K562 (cell line): Measurements from ENCODE around the gene RBBP5. TPM values are rescaled to one million over a fixed set of nuclear protein-coding genes. Genes with fewer than 3 reads are reported as not detected.

Experiments
- ATAC-seq: fragments of 200-7000 bp; cut with Tn5 transposase; 3 replicates; pipeline ENCODE4 v1.9.1; 2020; ENCODE audit warnings: moderate library complexity
- BruUV-seq: library from RNA; stranded (reverse); fragments of 400-500 nt; replicated peaks from 2 replicates; lab custom pipeline; 2021; lab: Mats Ljungman, UMichigan
- CTCF ChIA-PET: fragments of 300-600 bp; formaldehyde crosslinking; extraction: SDS; loops from one replicate; lab custom pipeline; 2021; ENCODE audit warnings: low intra/inter-chr PET ratio; lab: Yijun Ruan, JAX
- POLR2A ChIA-PET: fragments of 300-600, 350-650 bp; sonication (Branson Sonifier 250); formaldehyde crosslinking; extraction: SDS; loops from one replicate; lab custom pipeline; 2021; ENCODE audit warnings: antibody characterized with exemption, inconsistent platforms; lab: Yijun Ruan, JAX
- DNase-seq, 4 experiments: peaks; one replicate each; pipeline versions ENCODE4 v3.0.0 to v3.0.0-alpha.2; 2011 to 2018; ENCODE audit warnings: low spot score in 3 of 4, mixed read lengths in 3 of 4; ENCODE audit errors: extremely low read depth in 1 of 4
- FAIRE-seq: peaks from 2 replicates; lab custom pipeline; 2011; peaks lifted over from hg19 to GRCh38; lab: Jason Lieb, UNC
- H2AFZ ChIP-seq: 2 replicates; pipeline ENCODE4 v1.6.0; 2011; ENCODE audit warnings: low read depth, low read length, control low read depth, inconsistent platforms
- H3K27ac ChIP-seq: fragments of 200-600 bp; 3 replicates; pipeline ENCODE4 v1.8.0; 2011; ENCODE audit warnings: low read depth, mild to moderate bottlenecking, control low read depth, inconsistent platforms, low read length, moderate library complexity, mixed read lengths; ENCODE audit errors: extremely low read depth
- H3K27me3 ChIP-seq, 2 experiments: fragments of 300-600 bp in 1 of 2; 2 replicates in 1 of 2; 3 replicates in 1 of 2; pipeline versions ENCODE4 v1.6.0 to v1.8.0; 2011; ENCODE audit warnings: inconsistent platforms in 2 of 2, low read length in 2 of 2, mild to moderate bottlenecking in 1 of 2, mixed read lengths in 1 of 2, moderate library complexity in 1 of 2; ENCODE audit not compliant: control insufficient read depth in 2 of 2, insufficient read depth in 2 of 2
- H3K36me3 ChIP-seq: fragments of 300-600 bp; 3 replicates; pipeline ENCODE4 v1.8.0; 2011; ENCODE audit warnings: mild to moderate bottlenecking, low read length, inconsistent platforms; ENCODE audit not compliant: control insufficient read depth, insufficient read depth
- H3K4me1 ChIP-seq, 2 experiments: fragments of 200-600 bp in 1 of 2; replicated peaks in 1 of 2; 2 replicates in 1 of 2; 3 replicates in 1 of 2; pipeline versions ENCODE4 v1.5.1 to v1.8.0; 2011; ENCODE audit warnings: inconsistent platforms in 2 of 2, low read length in 2 of 2, mild to moderate bottlenecking in 1 of 2, mixed read lengths in 1 of 2, moderate library complexity in 1 of 2; ENCODE audit not compliant: control insufficient read depth in 2 of 2, insufficient read depth in 2 of 2
- H3K4me2 ChIP-seq: 2 replicates; pipeline ENCODE4 v1.6.1; 2011; ENCODE audit warnings: low read length, control low read depth, inconsistent platforms, mixed read lengths; ENCODE audit not compliant: insufficient read depth
- H3K4me3 ChIP-seq: fragments of 200-600 bp; sonication (generic), shearing (Covaris generic); 2 replicates; pipeline ENCODE4 v1.5.1; 2016; ENCODE audit warnings: control low read depth, inconsistent platforms
- H3K79me2 ChIP-seq: fragments of 200-600 bp; 3 replicates; pipeline ENCODE4 v1.8.0; 2011; ENCODE audit warnings: low read length, inconsistent platforms; ENCODE audit not compliant: control insufficient read depth, insufficient read depth
- H3K9ac ChIP-seq, 2 experiments: 2 replicates each; pipeline versions ENCODE4 v1.6.0 to v1.6.1; 2011; ENCODE audit warnings: low read depth in 2 of 2, low read length in 2 of 2, control low read depth in 1 of 2, inconsistent platforms in 1 of 2, mild to moderate bottlenecking in 1 of 2, mixed read lengths in 1 of 2; ENCODE audit not compliant: insufficient read depth in 1 of 2
- H3K9me1 ChIP-seq: one replicate; pipeline ENCODE4 v1.6.0; 2011; ENCODE audit warnings: inconsistent platforms, mild to moderate bottlenecking, low read length, moderate library complexity; ENCODE audit not compliant: control insufficient read depth, insufficient read depth
- H3K9me3 ChIP-seq: replicated peaks from 2 replicates; pipeline ENCODE4 v1.5.1; 2011; ENCODE audit warnings: low read depth, low read length, inconsistent platforms; ENCODE audit not compliant: control insufficient read depth, insufficient read depth
- H4K20me1 ChIP-seq: replicated peaks from 2 replicates; pipeline ENCODE4 v1.6.1; 2011; ENCODE audit warnings: low read length, inconsistent platforms, mixed read lengths; ENCODE audit not compliant: control insufficient read depth, insufficient read depth
- CBFA2T3 ChIP-seq: fragments of 450-650 bp; IDR thresholded peaks from 2 replicates; pipeline ENCODE4 v1.6.1; 2017
- CC2D1A ChIP-seq: fragments of 450-650 bp; IDR thresholded peaks from 2 replicates; pipeline ENCODE4 v1.6.1; 2017; ENCODE audit warnings: mild to moderate bottlenecking
- ILK ChIP-seq: fragments of 450-650 bp; IDR thresholded peaks from 2 replicates; pipeline ENCODE4 v1.6.1; 2016; ENCODE audit warnings: missing genetic modification characterization, low read depth, mild to moderate bottlenecking, missing compliant biosample characterization, moderate library complexity, borderline replicate concordance
- REST ChIP-seq, 2 experiments: fragments of 450-650 bp; formaldehyde crosslinking in 1 of 2; IDR thresholded peaks; 2 replicates each; pipeline versions ENCODE4 v1.4.0 to v1.6.1; 2014 to 2020; ENCODE audit warnings: mild to moderate bottlenecking in 2 of 2, borderline replicate concordance in 1 of 2, low read depth in 1 of 2
- SAFB ChIP-seq: fragments of 200-400 bp; formaldehyde crosslinking; IDR thresholded peaks from 2 replicates; pipeline ENCODE4 v1.6.1; 2017; ENCODE audit warnings: low read depth, low read length, borderline replicate concordance
- SNAPC5 ChIP-seq: fragments of 250-450 bp; sonication (Bioruptor Pico); IDR thresholded peaks from 2 replicates; pipeline ENCODE4 v1.8.0; 2021; ENCODE audit warnings: moderate library complexity, mild to moderate bottlenecking, inconsistent platforms
- TBL1XR1 ChIP-seq, 2 experiments: IDR thresholded peaks; 2 replicates each; pipeline ENCODE4 v1.6.1; 2012; ENCODE audit warnings: improper control_type of control experiment in 2 of 2, low read length in 2 of 2, mild to moderate bottlenecking in 1 of 2
- TCF15 ChIP-seq: fragments of 250-450 bp; sonication (Bioruptor Pico); IDR thresholded peaks from 2 replicates; pipeline ENCODE4 v1.8.0; 2022; ENCODE audit warnings: moderate library complexity, mild to moderate bottlenecking, inconsistent platforms
- TEAD4 ChIP-seq, 2 experiments: sonication (generic) in 1 of 2; formaldehyde crosslinking in 1 of 2; IDR thresholded peaks; 2 replicates each; pipeline versions ENCODE4 v1.6.1 to v1.8.0; 2012 to 2022; ENCODE audit warnings: borderline replicate concordance in 1 of 2, inconsistent platforms in 1 of 2, low read length in 1 of 2, mild to moderate bottlenecking in 1 of 2, missing genetic modification reagents in 1 of 2
- TRIM24 ChIP-seq, 2 experiments: fragments of 450-650 bp; IDR thresholded peaks; 2 replicates each; pipeline ENCODE4 v1.6.1; 2016
- ZBTB7A ChIP-seq: IDR thresholded peaks from 2 replicates; pipeline ENCODE4 v1.6.1; 2011; ENCODE audit warnings: low read depth, mild to moderate bottlenecking, low read length, moderate library complexity, borderline replicate concordance; ENCODE audit not compliant: control insufficient read depth
- ZNF134 ChIP-seq: fragments of 250-450 bp; sonication (Bioruptor Pico); conservative IDR thresholded peaks from 2 replicates; pipeline ENCODE4 v1.4.0; 2020
- ZNF239 ChIP-seq: fragments of 250-450 bp; sonication (Bioruptor Pico); IDR thresholded peaks from 2 replicates; pipeline ENCODE4 v1.4.0; 2020; ENCODE audit warnings: mild to moderate bottlenecking
- ZNF408 ChIP-seq: fragments of 250-450 bp; sonication (Bioruptor Pico); IDR thresholded peaks from 2 replicates; pipeline ENCODE4 v1.4.0; 2020; ENCODE audit warnings: low read depth, mild to moderate bottlenecking, moderate library complexity
- WGBS: fragments of 100-300 bp; shearing (Covaris generic); methylation state at CpG from one replicate; pipeline ENCODE4 v1.1.6; 2016; ENCODE audit warnings: low coverage, mixed read lengths; ENCODE audit not compliant: insufficient coverage; ENCODE audit errors: missing lambda C conversion rate; 5-methylcytosine and 5-hydroxymethylcytosine counted together
- in situ Hi-C: fragments of 300-500 bp; cut with MboI; formaldehyde crosslinking; loops from 4 replicates; pipeline ENCODE4 v1.15.0; 2018; ENCODE audit warnings: inconsistent platforms, mixed read lengths
- intact Hi-C: fragments of 100-400 bp; cut with micrococcal nuclease; formaldehyde crosslinking; loops from 2 replicates; pipeline ENCODE4 v1.14.2; 2022
- polyA plus RNA-seq, 8 experiments: library from polyadenylated mRNA; depleted of rRNA in 4 of 8; stranded (reverse) in 5 of 8; unstranded in 3 of 8; fragments of >200 nt; fragmentation: Nextera tagmentation in 2 of 8; fragmentation: Illumina TruSeq in 1 of 8; extraction: Ambion mirVana in 2 of 8; extraction: Trizol in 1 of 8; gene quantifications; 2 replicates each; pipeline versions ENCODE4 v1.2.1 to v1.2.3, GENCODE V29; 2011 to 2014; ENCODE audit warnings: inconsistent platforms in 1 of 8, missing spikeins in 1 of 8
- total RNA-seq, 7 experiments: library from RNA; depleted of rRNA in 6 of 7; stranded (reverse); fragments of >200 nt in 6 of 7; fragmentation: Illumina TruSeq in 2 of 7; extraction: Trizol in 2 of 7; gene quantifications; 2 replicates each; pipeline versions ENCODE4 v1.2.1 to v1.2.3, GENCODE V29; 2011 to 2021; ENCODE audit warnings: low replicate concordance in 1 of 7

The RBBP5 gene
- total and polyA plus RNA-seq, 9 of the 15 experiments (the other 6 are each of a cell fraction or from before 2014, with no cell fraction given), result 17.2 to 37.4 (median 28.4) TPM

- FAIRE-seq, result no peak
- Histone ChIP-seq H3K4me3 (no peak overlapping the region), H3K27ac (no peak overlapping the region), H3K36me3 (no peaks in the 10 kb centered on the region), H3K4me1 (peaks cover 0 to 4% of the 10 kb centered on the region in 2 experiments; a peak in 1 of 5 replicates), H4K20me1 (peaks cover 16% of the 10 kb centered on the region), H3K9me1 (no peaks in the 10 kb centered on the region), H3K9me3 (no peaks in the 10 kb centered on the region), H2AFZ (no peak overlapping the region), H3K27me3 (peaks cover 22 to 61% of the 10 kb centered on the region in 2 experiments), H3K79me2 (no peaks in the 10 kb centered on the region), H3K9ac (no peak overlapping the region; a peak in 1 of 4 replicates), H3K4me2 (no peak overlapping the region)
- no TSS peak for BruUV-seq
- CTCF ChIA-PET, result no interaction called here
- in situ Hi-C loops, result no loop called here
- no peak for DNase-seq
- ATAC-seq, result no peak
- WGBS, result 1% methylated on average over 6 of the region's 6 CpGs
- POLR2A ChIA-PET, result interaction anchor here (0.7 to 1.4 kb wide), 2 partner anchors 30 to 218 kb away, joined by 3 to 4 read pairs; no protein-coding TSS in a partner anchor
- intact Hi-C loops, result no loop called here
- TF ChIP-seq ZNF408 (CRISPR knock-in tag) (no peak), TRIM24 (IDR thresholded peaks at IDR 0.05) (no peak), ILK (tag) (no peak), SAFB (no peak), ZNF239 (no peak), CBFA2T3 (no peak), TCF15 (CRISPR knock-in tag) (no peak), ZNF134 (CRISPR knock-in tag) (no peak), ZBTB7A (no peak), SNAPC5 (CRISPR knock-in tag) (no peak), CC2D1A (no peak), TEAD4 (IDR thresholded peaks at IDR 0.05; ENCODE audit: low read length) (no peak), TEAD4 (CRISPR knock-in tag; IDR thresholded peaks at IDR 0.05; ENCODE audit: borderline replicate concordance) (no peak), REST (IDR thresholded peaks at IDR 0.05; ENCODE audit: borderline replicate concordance) (no peak), REST (CRISPR knock-in tag; IDR thresholded peaks at IDR 0.05; ENCODE audit: low read depth) (no peak), TBL1XR1 (IDR thresholded peaks at IDR 0.05; ENCODE audit: low read length in 2 of 2) (no peak)
Measured at GRCh38 chr1:205038132-205038786, 83.5 kb downstream of the RBBP5 start.
